WERI-Rb-1 (cell line): ENCODE measurements around the gene ZFP64.

Experiments
- DNase-seq: peaks from one replicate; pipeline ENCODE4 v3.0.0-alpha.2; 2020
- H3K27ac ChIP-seq: fragments of 250-450 bp; sonication (Bioruptor Pico); 2 replicates; pipeline ENCODE4 v1.5.1; 2020; ENCODE audit warnings: mild to moderate bottlenecking, moderate library complexity
- H3K27me3 ChIP-seq: fragments of 250-450 bp; sonication (Bioruptor Pico); 2 replicates; pipeline ENCODE4 v1.5.1; 2021; ENCODE audit warnings: mild to moderate bottlenecking, low read depth, moderate library complexity; ENCODE audit not compliant: insufficient read depth, severe bottlenecking
- H3K36me3 ChIP-seq: fragments of 250-450 bp; sonication (Bioruptor Pico); 2 replicates; pipeline ENCODE4 v1.5.1; 2020; ENCODE audit warnings: mild to moderate bottlenecking, moderate library complexity
- H3K4me3 ChIP-seq: 2 replicates; pipeline ENCODE4 v1.5.1; 2011; ENCODE audit warnings: low read depth, mild to moderate bottlenecking, control low read depth, low read length
- H3K9me3 ChIP-seq: fragments of 250-450 bp; sonication (Bioruptor Pico); 2 replicates; pipeline ENCODE4 v1.5.1; 2021; ENCODE audit warnings: mild to moderate bottlenecking, moderate library complexity; ENCODE audit not compliant: severe bottlenecking
- CTCF ChIP-seq: IDR thresholded peaks from 2 replicates; pipeline ENCODE4 v1.5.1; 2011; ENCODE audit warnings: low read depth, mild to moderate bottlenecking, control low read depth, inconsistent platforms, low read length

ZFP64 gene

GRCh38 chr20:52180180-52180840 is 11.3 kb downstream of the ZFP64 start:
- no peaks in the 10 kb centered on the region for H3K27me3 ChIP-seq
- H3K36me3 ChIP-seq = peaks cover 16% of the 10 kb centered on the region
- no peak for DNase-seq
- no peak for TF ChIP-seq CTCF
- H3K4me3 ChIP-seq = no peak overlapping the region
- no peaks in the 10 kb centered on the region for H3K9me3 ChIP-seq
- H3K27ac ChIP-seq = no peak overlapping the region

- Histone ChIP-seq H3K27me3 (no peaks in the 10 kb centered on the region), H3K27ac (no peak overlapping the region), H3K4me3 (no peak overlapping the region), H3K9me3 (no peaks in the 10 kb centered on the region), H3K36me3 (peaks cover 10% of the 10 kb centered on the region)
- TF ChIP-seq CTCF = no peak
- no peak for DNase-seq
Measured at GRCh38 chr20:52179331-52180179, 12.0 kb downstream of the ZFP64 start.

GRCh38 chr20:52178691-52179090 is 12.9 kb downstream of the ZFP64 start:
- no peaks in the 10 kb centered on the region for H3K9me3 ChIP-seq
- DNase-seq = no peak
- TF ChIP-seq CTCF = no peak
- H3K27ac ChIP-seq = no peak overlapping the region
- no peak overlapping the region for H3K4me3 ChIP-seq
- no peaks in the 10 kb centered on the region for H3K27me3 ChIP-seq
- H3K36me3 ChIP-seq = peaks cover 2% of the 10 kb centered on the region

- no peak for DNase-seq
- Histone ChIP-seq H3K27me3 (no peaks in the 10 kb centered on the region), H3K4me3 (no peak overlapping the region), H3K9me3 (no peaks in the 10 kb centered on the region), H3K27ac (no peak overlapping the region), H3K36me3 (no peaks in the 10 kb centered on the region; the same call in 1 of the 2 replicates)
- no peak for TF ChIP-seq CTCF
Measured at GRCh38 chr20:52175840-52176239, 15.7 kb downstream of the ZFP64 start.

- Histone ChIP-seq H3K4me3 (no peak overlapping the region), H3K27me3 (no peaks in the 10 kb centered on the region), H3K9me3 (no peaks in the 10 kb centered on the region), H3K36me3 (no peaks in the 10 kb centered on the region; the same call in 1 of the 2 replicates), H3K27ac (no peak overlapping the region)
- no peak for DNase-seq
- no peak for TF ChIP-seq CTCF
Measured at GRCh38 chr20:52172392-52173047, 19.1 kb downstream of the ZFP64 start.
